Measurements from ENCODE around the gene CD37.

CD37 gene

DNA sequence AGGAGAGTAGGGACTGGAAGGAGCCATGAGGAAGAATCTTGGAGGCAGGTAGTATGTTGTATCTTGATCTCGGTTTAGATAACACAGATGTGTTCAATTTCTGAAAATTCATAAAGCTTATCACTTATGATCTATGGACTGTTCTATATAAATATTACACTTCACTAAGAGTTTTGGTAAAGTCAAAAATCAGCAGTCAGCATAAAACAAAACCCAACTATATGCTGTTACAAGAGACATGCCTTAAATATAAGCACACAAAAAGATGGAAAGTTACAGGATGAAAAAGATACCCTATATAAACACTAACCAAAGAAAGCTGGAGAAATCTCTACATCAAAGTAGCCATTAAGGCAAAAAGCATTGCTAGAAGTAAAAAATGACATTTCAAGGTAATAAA is 48.4 kb downstream of the CD37 start:
- no peak for DNase-seq

- no peak for DNase-seq
Observed at GRCh38 chr19:49387936-49388372, 52.7 kb downstream of the CD37 start, which contains the start of gene KASH5. TSS of gene KASH5 (plus strand) at chr19:49388249. CDS start at chr19:49390884, 2,635 bp downstream.

- DNase-seq, result no peak
Observed at GRCh38 chr19:49389406-49389805, 54.2 kb downstream of the CD37 start.
